NB4 (cell line): Measurements from ENCODE around the gene STAB2.

ENCODE experiments used
- CTCF ChIP-seq: IDR thresholded peaks from one replicate; pipeline ENCODE4 v1.5.1; 2012; ENCODE audit warnings: low read depth, low read length
- POLR2A ChIP-seq: IDR thresholded peaks from 2 replicates; pipeline ENCODE4 v1.6.1; 2011; ENCODE audit warnings: mild to moderate bottlenecking; ENCODE audit not compliant: insufficient read length; ENCODE audit errors: extremely low read depth

GRCh38 chr12:103691063-103691462 lies 104.0 kb downstream of the STAB2 start:
- TF ChIP-seq CTCF (no peak), POLR2A (no peak)
